Common myeloid progenitor, CD34-positive (primary cell): Measurements from ENCODE around the gene AQP9. TPM values are rescaled to one million over a fixed set of nuclear protein-coding genes. Genes with fewer than 3 reads are reported as not detected.

Experiments
- CTCF ChIA-PET: fragments of 350-600 bp; sonication (Branson Sonifier 250); formaldehyde crosslinking; loops from one replicate; lab custom pipeline; 2021; ENCODE audit warnings: antibody characterized with exemption; lab: Charles Lee
- POLR2A ChIA-PET: fragments of 350-600 bp; sonication (Branson Sonifier 250); formaldehyde crosslinking; loops from one replicate; lab custom pipeline; 2021; ENCODE audit warnings: antibody characterized with exemption; lab: Charles Lee
- DNase-seq, 3 donors: peaks; one replicate each; pipeline versions ENCODE4 v3.0.0 to v3.0.0-alpha.2; 2013
- H3K27ac ChIP-seq, 2 experiments: 1 replicate in 1 of 2; 2 replicates in 1 of 2; pipeline ENCODE4 v1.7.0; 2013; ENCODE audit warnings: inconsistent platforms in 2 of 2, low read length in 2 of 2, mild to moderate bottlenecking in 2 of 2, low read depth in 1 of 2, moderate library complexity in 1 of 2; ENCODE audit not compliant: severe bottlenecking in 2 of 2, insufficient read depth in 1 of 2, poor library complexity in 1 of 2
- H3K27me3 ChIP-seq, 5 experiments: replicated peaks in 2 of 5; 1 replicate in 3 of 5; 2 replicates in 2 of 5; pipeline versions ENCODE4 v1.6.1 to v1.7.0; 2013; ENCODE audit warnings: low read length in 4 of 5, mild to moderate bottlenecking in 2 of 5, moderate library complexity in 2 of 5, inconsistent platforms in 1 of 5; ENCODE audit not compliant: insufficient read depth in 5 of 5, control insufficient read depth in 4 of 5
- H3K36me3 ChIP-seq, 4 experiments: 1 replicate in 2 of 4; 2 replicates in 2 of 4; pipeline versions ENCODE4 v1.6.1 to v1.7.0; 2013; ENCODE audit warnings: low read length in 3 of 4, control low read depth in 1 of 4, mild to moderate bottlenecking in 1 of 4; ENCODE audit not compliant: control insufficient read depth in 4 of 4, insufficient read depth in 4 of 4
- H3K4me1 ChIP-seq, 4 experiments: 1 replicate in 3 of 4; 2 replicates in 1 of 4; pipeline versions ENCODE4 v1.6.1 to v1.7.1; 2013; ENCODE audit warnings: low read length in 3 of 4, mild to moderate bottlenecking in 3 of 4, control low read depth in 1 of 4, inconsistent platforms in 1 of 4, moderate library complexity in 1 of 4; ENCODE audit not compliant: control insufficient read depth in 4 of 4, insufficient read depth in 4 of 4; ENCODE audit errors: control extremely low read depth in 1 of 4
- H3K4me3 ChIP-seq, 7 experiments: 1 replicate in 4 of 7; 2 replicates in 3 of 7; pipeline versions ENCODE4 v1.5.1 to v1.7.0; 2013; ENCODE audit warnings: mild to moderate bottlenecking in 7 of 7, low read length in 6 of 7, moderate library complexity in 6 of 7, inconsistent platforms in 2 of 7, low read depth in 2 of 7, control low read depth in 1 of 7; ENCODE audit not compliant: insufficient read depth in 4 of 7, control insufficient read depth in 1 of 7; ENCODE audit errors: extremely low read depth in 1 of 7
- H3K9me3 ChIP-seq, 5 experiments: 1 replicate in 4 of 5; 2 replicates in 1 of 5; pipeline versions ENCODE4 v1.6.1 to v1.7.1; 2013; ENCODE audit warnings: low read length in 4 of 5, mild to moderate bottlenecking in 2 of 5, inconsistent platforms in 1 of 5, low read depth in 1 of 5, moderate library complexity in 1 of 5; ENCODE audit not compliant: control insufficient read depth in 4 of 5, insufficient read depth in 2 of 5; ENCODE audit errors: control extremely low read depth in 1 of 5
- WGBS: methylation state at CpG from one replicate; pipeline ENCODE4 v1.1.5; 2013; ENCODE audit not compliant: insufficient coverage; 5-methylcytosine and 5-hydroxymethylcytosine counted together
- polyA plus RNA-seq: library from polyadenylated mRNA; unstranded; fragments of 120-200 nt; gene quantifications from one replicate; pipeline ENCODE4 v1.2.1, GENCODE V29; 2013

AQP9 gene, protein sequence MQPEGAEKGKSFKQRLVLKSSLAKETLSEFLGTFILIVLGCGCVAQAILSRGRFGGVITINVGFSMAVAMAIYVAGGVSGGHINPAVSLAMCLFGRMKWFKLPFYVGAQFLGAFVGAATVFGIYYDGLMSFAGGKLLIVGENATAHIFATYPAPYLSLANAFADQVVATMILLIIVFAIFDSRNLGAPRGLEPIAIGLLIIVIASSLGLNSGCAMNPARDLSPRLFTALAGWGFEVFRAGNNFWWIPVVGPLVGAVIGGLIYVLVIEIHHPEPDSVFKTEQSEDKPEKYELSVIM
- 0.84 TPM for polyA plus RNA-seq

DNA sequence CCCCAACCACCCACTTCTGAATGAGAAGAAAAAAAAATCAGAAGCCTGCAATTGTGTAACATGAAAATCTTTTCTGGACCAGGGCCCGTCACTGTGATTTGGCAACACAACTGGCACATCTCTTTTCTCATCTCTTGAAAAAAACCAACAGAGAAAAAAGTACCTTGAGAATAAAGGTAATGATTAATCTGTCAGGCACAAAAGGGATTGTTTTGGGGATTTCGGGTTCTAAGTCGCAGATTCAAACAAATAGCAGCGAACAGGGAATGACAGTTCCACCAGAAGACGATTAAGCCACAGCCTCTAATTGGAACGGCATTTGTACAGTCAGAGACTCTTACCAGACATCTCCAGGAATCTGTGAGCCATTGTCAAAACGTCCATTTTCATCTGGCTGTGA is at the start of gene AQP9:
Gene AQP9, plus strand, starts transcription at position 276 of the 400 bp plus-strand sequence. CDS start 185 bp downstream, outside the sequence.
- Histone ChIP-seq H3K4me1 (no peaks in the 10 kb centered on the region), H3K9me3 (no peaks in the 10 kb centered on the region), H3K27me3 (peaks cover 0 to 17% (median 1%) of the 10 kb centered on the region in 5 experiments), H3K27ac (no peak within 1 kb of the TSS), H3K36me3 (no peaks in the 10 kb centered on the region), H3K4me3 (peak within 1 kb of the TSS in 1 of 7 experiments; percentile 85)
- WGBS: 96% methylated on average over 6 of the region's 7 CpGs
- CTCF ChIA-PET: no interaction called here
- POLR2A ChIA-PET: no interaction called here
- DNase-seq: no peak

GRCh38 chr15:58095415-58095814 is 42.8 kb upstream of the AQP9 start:
- CTCF ChIA-PET: no interaction called here
- WGBS: 100% methylated on average over 1 of the region's 2 CpGs
- no peak for DNase-seq
- no peaks in the 10 kb centered on the region for H3K36me3 ChIP-seq
- H3K27me3 ChIP-seq: peaks cover 0 to 3% (median 0%) of the 10 kb centered on the region in 5 experiments
- no peaks in the 10 kb centered on the region for H3K4me1 ChIP-seq
- peaks cover 0 to 1% (median 0%) of the 10 kb centered on the region in 5 experiments for H3K9me3 ChIP-seq
- POLR2A ChIA-PET: no interaction called here
- H3K4me3 ChIP-seq: no peak overlapping the region
- H3K27ac ChIP-seq: no peak overlapping the region

DNA sequence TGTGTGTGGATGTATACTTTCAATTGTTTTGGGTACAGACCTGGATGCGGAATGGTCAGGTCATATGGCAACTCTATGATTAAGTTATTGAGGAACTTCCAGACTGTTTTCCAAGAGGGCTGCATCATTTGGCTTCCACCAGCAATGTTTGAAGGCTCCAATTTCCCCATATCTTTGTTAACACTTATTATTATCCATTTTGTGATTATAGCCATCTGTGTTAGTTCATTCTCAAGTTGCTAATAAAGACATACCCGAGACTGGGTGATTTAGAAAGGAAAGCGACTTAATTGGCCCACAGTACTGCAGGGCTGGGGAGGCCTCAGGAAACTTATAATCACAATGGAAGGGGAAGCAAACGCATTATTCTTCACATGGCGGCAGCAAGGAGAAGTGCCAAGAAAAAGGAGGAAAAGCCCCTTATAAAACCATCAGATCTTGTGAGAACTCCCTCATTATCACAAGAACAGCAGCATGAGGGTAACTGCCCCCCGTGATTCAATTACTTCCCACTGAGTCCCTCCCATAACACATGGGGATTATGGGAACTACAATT is 41.6 kb upstream of the AQP9 start:
- Histone ChIP-seq H3K27me3 (peaks cover 0 to 3% (median 0%) of the 10 kb centered on the region in 5 experiments), H3K4me3 (no peak overlapping the region), H3K9me3 (no peaks in the 10 kb centered on the region), H3K27ac (no peak overlapping the region), H3K36me3 (no peaks in the 10 kb centered on the region), H3K4me1 (no peaks in the 10 kb centered on the region)
- no peak for DNase-seq
- POLR2A ChIA-PET: no interaction called here
- CTCF ChIA-PET: no interaction called here
- 100% methylated on average over 1 of the region's 6 CpGs for WGBS

- ChIA-PET CTCF (no interaction called here), POLR2A (no interaction called here)
- Histone ChIP-seq H3K4me3 (no peak overlapping the region), H3K4me1 (no peaks in the 10 kb centered on the region), H3K9me3 (no peaks in the 10 kb centered on the region), H3K27me3 (peaks cover 0 to 2% (median 0%) of the 10 kb centered on the region in 5 experiments), H3K27ac (no peak overlapping the region), H3K36me3 (no peaks in the 10 kb centered on the region)
- no peak for DNase-seq
Measured at GRCh38 chr15:58103482-58103881, 34.7 kb upstream of the AQP9 start.

DNA sequence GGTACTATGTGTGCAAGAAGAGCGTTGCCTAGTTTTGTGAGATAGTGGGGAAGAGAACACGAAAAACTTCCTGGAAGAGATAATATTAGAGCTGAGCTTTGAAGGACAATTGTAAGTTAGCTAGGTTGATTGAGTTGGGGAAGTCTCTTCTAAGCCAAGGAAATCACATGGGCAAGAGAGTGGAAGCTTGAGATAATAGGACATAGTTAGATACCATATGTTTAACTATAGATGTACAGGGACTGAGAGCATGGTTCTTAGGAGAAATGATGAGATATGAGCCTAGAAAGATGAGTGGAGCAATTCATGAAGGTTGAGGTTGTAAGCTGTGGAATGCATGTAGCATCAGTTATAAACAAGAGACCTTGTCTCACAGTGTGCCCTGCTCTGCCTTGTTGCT is 30.1 kb upstream of the AQP9 start:
- Histone ChIP-seq H3K4me3 (no peak overlapping the region), H3K27me3 (no peaks in the 10 kb centered on the region), H3K4me1 (no peaks in the 10 kb centered on the region), H3K36me3 (no peaks in the 10 kb centered on the region), H3K27ac (peak overlapping the region in 1 of 2 experiments; percentile 14), H3K9me3 (no peaks in the 10 kb centered on the region)
- DNase-seq: no peak
- 100% methylated on average over 2 of the region's 2 CpGs for WGBS
- ChIA-PET CTCF (no interaction called here), POLR2A (no interaction called here)

GRCh38 chr15:58109419-58109818 is 28.8 kb upstream of the AQP9 start:
- POLR2A ChIA-PET: no interaction called here
- CTCF ChIA-PET: no interaction called here
- no peaks in the 10 kb centered on the region for H3K4me1 ChIP-seq
- H3K9me3 ChIP-seq: no peaks in the 10 kb centered on the region
- H3K36me3 ChIP-seq: no peaks in the 10 kb centered on the region
- DNase-seq: no peak
- H3K27me3 ChIP-seq: no peaks in the 10 kb centered on the region
- H3K4me3 ChIP-seq: no peak overlapping the region
- H3K27ac ChIP-seq: no peak overlapping the region
- 100% methylated on average over 2 of the region's 3 CpGs for WGBS

GRCh38 chr15:58110999-58111717 is 27.0 kb upstream of the AQP9 start:
- Histone ChIP-seq H3K4me1 (no peaks in the 10 kb centered on the region), H3K27me3 (peaks cover 0 to 6% (median 0%) of the 10 kb centered on the region in 5 experiments), H3K4me3 (no peak overlapping the region), H3K9me3 (no peaks in the 10 kb centered on the region), H3K27ac (peak overlapping the region in 1 of 2 experiments; percentile 8), H3K36me3 (no peaks in the 10 kb centered on the region)
- POLR2A ChIA-PET: no interaction called here
- WGBS: 72% methylated on average over 4 of the region's 6 CpGs
- DNase-seq: peak in 2 of 3 donors; percentile 3 to 23
- CTCF ChIA-PET: no interaction called here
